ENCODE data around the gene SSNA1. TPM values are rescaled to one million over a fixed set of nuclear protein-coding genes. Genes with fewer than 3 reads are reported as not detected.

The SSNA1 gene
- total and polyA plus RNA-seq, 5 donors from 2014 or later: 54.3 to 150 (median 124) TPM

- Mint-ChIP-seq H3K4me1 (peaks cover 0 to 12% (median 6%) of the 10 kb centered on the region in 4 donors), H3K9me3 (no peaks in the 10 kb centered on the region), H3K4me3 (no peak overlapping the region), H3K27me3 (peaks cover 5% of the 10 kb centered on the region), H3K36me3 (no peaks in the 10 kb centered on the region), H3K27ac (peak overlapping the region in 2 of 3 donors; percentile 23 to 96)
- no peak for DNase-seq
- Histone ChIP-seq H3K36me3 (ENCODE audit: control insufficient read depth, insufficient read depth, low read length) (no peaks in the 10 kb centered on the region), H3K4me3 (ENCODE audit: low read depth, low read length) (no peak overlapping the region), H3K4me1 (ENCODE audit: control insufficient read depth, insufficient read depth, low read length, poor library complexity, severe bottlenecking) (peaks cover 12% of the 10 kb centered on the region), H3K9me3 (ENCODE audit: control insufficient read depth in 2 of 2, low read length in 2 of 2) (no peaks in the 10 kb centered on the region), H3K27ac (ENCODE audit: insufficient read depth, low read length, poor library complexity, severe bottlenecking) (no peak overlapping the region), H3K27me3 (ENCODE audit: control insufficient read depth, insufficient read depth, low read length) (no peaks in the 10 kb centered on the region)
- no peak for ATAC-seq (ENCODE audit: low read depth in 2 of 2)
These were observed 39.5 kb downstream of the SSNA1 start for GRCh38 chr9:137227853-137228505.

- peaks cover 0 to 8% (median 5%) of the 10 kb centered on the region in 4 donors for H3K4me1 Mint-ChIP-seq
- H3K9me3 Mint-ChIP-seq: no peaks in the 10 kb centered on the region
- no peak for DNase-seq
- no peak for ATAC-seq (ENCODE audit: low read depth in 2 of 2)
- H3K27ac Mint-ChIP-seq: no peak overlapping the region
- H3K36me3 Mint-ChIP-seq: no peaks in the 10 kb centered on the region
- no peaks in the 10 kb centered on the region for H3K27me3 ChIP-seq (ENCODE audit: control insufficient read depth, insufficient read depth, low read length)
- no peaks in the 10 kb centered on the region for H3K36me3 ChIP-seq (ENCODE audit: control insufficient read depth, insufficient read depth, low read length)
- no peaks in the 10 kb centered on the region for H3K9me3 ChIP-seq (ENCODE audit: control insufficient read depth in 2 of 2, low read length in 2 of 2)
- H3K4me3 Mint-ChIP-seq: no peak overlapping the region
- peaks cover 10% of the 10 kb centered on the region for H3K4me1 ChIP-seq (ENCODE audit: control insufficient read depth, insufficient read depth, low read length, poor library complexity, severe bottlenecking)
- peaks cover 5% of the 10 kb centered on the region for H3K27me3 Mint-ChIP-seq
- H3K27ac ChIP-seq (ENCODE audit: insufficient read depth, low read length, poor library complexity, severe bottlenecking): no peak overlapping the region
- H3K4me3 ChIP-seq (ENCODE audit: low read depth, low read length): no peak overlapping the region
These were observed 40.1 kb downstream of the SSNA1 start for GRCh38 chr9:137228506-137228967.

GRCh38 chr9:137228968-137229896, 40.8 kb downstream of the SSNA1 start:
- no peaks in the 10 kb centered on the region for H3K36me3 Mint-ChIP-seq
- H3K4me3 Mint-ChIP-seq: no peak overlapping the region

GRCh38 chr9:137229903-137230704, 41.6 kb downstream of the SSNA1 start:
- H3K4me3 Mint-ChIP-seq: no peak overlapping the region
- H3K4me1 Mint-ChIP-seq: peaks cover 0 to 6% (median 3%) of the 10 kb centered on the region in 4 donors
- Histone ChIP-seq H3K27ac (ENCODE audit: insufficient read depth, low read length, poor library complexity, severe bottlenecking) (no peak overlapping the region), H3K36me3 (ENCODE audit: control insufficient read depth, insufficient read depth, low read length) (no peaks in the 10 kb centered on the region), H3K4me3 (ENCODE audit: low read depth, low read length) (no peak overlapping the region), H3K9me3 (ENCODE audit: control insufficient read depth in 2 of 2, low read length in 2 of 2) (no peaks in the 10 kb centered on the region), H3K27me3 (ENCODE audit: control insufficient read depth, insufficient read depth, low read length) (no peaks in the 10 kb centered on the region), H3K4me1 (ENCODE audit: control insufficient read depth, insufficient read depth, low read length, poor library complexity, severe bottlenecking) (peaks cover 4% of the 10 kb centered on the region)
- no peaks in the 10 kb centered on the region for H3K9me3 Mint-ChIP-seq
- no peaks in the 10 kb centered on the region for H3K36me3 Mint-ChIP-seq
- ATAC-seq (ENCODE audit: low read depth in 2 of 2) (no peak), DNase-seq (no peak)
- peaks cover 5% of the 10 kb centered on the region for H3K27me3 Mint-ChIP-seq
- H3K27ac Mint-ChIP-seq: no peak overlapping the region

More at GRCh38 chr9:137228968-137229896, 40.8 kb downstream of the SSNA1 start:
- no peaks in the 10 kb centered on the region for H3K36me3 ChIP-seq (ENCODE audit: control insufficient read depth, insufficient read depth, low read length)
- Mint-ChIP-seq H3K27me3 (peaks cover 5% of the 10 kb centered on the region), H3K9me3 (no peaks in the 10 kb centered on the region), H3K27ac (no peak overlapping the region), H3K4me1 (peaks cover 0 to 6% (median 3%) of the 10 kb centered on the region in 4 donors)
- H3K9me3 ChIP-seq (ENCODE audit: control insufficient read depth in 2 of 2, low read length in 2 of 2): no peaks in the 10 kb centered on the region
- H3K4me3 ChIP-seq (ENCODE audit: low read depth, low read length): no peak overlapping the region
- no peak for DNase-seq
- H3K27me3 ChIP-seq (ENCODE audit: control insufficient read depth, insufficient read depth, low read length): no peaks in the 10 kb centered on the region
- peaks cover 4% of the 10 kb centered on the region for H3K4me1 ChIP-seq (ENCODE audit: control insufficient read depth, insufficient read depth, low read length, poor library complexity, severe bottlenecking)
- no peak overlapping the region for H3K27ac ChIP-seq (ENCODE audit: insufficient read depth, low read length, poor library complexity, severe bottlenecking)
- no peak for ATAC-seq (ENCODE audit: low read depth in 2 of 2)

GRCh38 chr9:137230705-137231371, 42.4 kb downstream of the SSNA1 start, which contains the start of gene SLC34A3:
TSS of gene SLC34A3 (plus strand) at chr9:137230901. CDS start at chr9:137231703, 802 bp downstream.
- Mint-ChIP-seq H3K36me3 (no peaks in the 10 kb centered on the region), H3K4me1 (peaks cover 0 to 6% (median 3%) of the 10 kb centered on the region in 4 donors), H3K27me3 (peaks cover 5% of the 10 kb centered on the region), H3K9me3 (no peaks in the 10 kb centered on the region), H3K27ac (no peak within 1 kb of the TSS), H3K4me3 (no peak within 1 kb of the TSS)
- no peak for DNase-seq
- Histone ChIP-seq H3K27ac (ENCODE audit: insufficient read depth, low read length, poor library complexity, severe bottlenecking) (no peak within 1 kb of the TSS), H3K4me1 (ENCODE audit: control insufficient read depth, insufficient read depth, low read length, poor library complexity, severe bottlenecking) (peaks cover 8% of the 10 kb centered on the region), H3K9me3 (ENCODE audit: control insufficient read depth in 2 of 2, low read length in 2 of 2) (no peaks in the 10 kb centered on the region), H3K4me3 (ENCODE audit: low read depth, low read length) (no peak within 1 kb of the TSS), H3K36me3 (ENCODE audit: control insufficient read depth, insufficient read depth, low read length) (no peaks in the 10 kb centered on the region), H3K27me3 (ENCODE audit: control insufficient read depth, insufficient read depth, low read length) (no peaks in the 10 kb centered on the region)
- no peak for ATAC-seq (ENCODE audit: low read depth in 2 of 2)

- no peaks in the 10 kb centered on the region for H3K36me3 ChIP-seq (ENCODE audit: control insufficient read depth, insufficient read depth, low read length)
- ATAC-seq (ENCODE audit: low read depth in 2 of 2) (no peak), DNase-seq (no peak)
- H3K27me3 ChIP-seq (ENCODE audit: control insufficient read depth, insufficient read depth, low read length): no peaks in the 10 kb centered on the region
- H3K4me3 ChIP-seq (ENCODE audit: low read depth, low read length): no peak overlapping the region
- Mint-ChIP-seq H3K27me3 (peaks cover 5% of the 10 kb centered on the region), H3K9me3 (no peaks in the 10 kb centered on the region), H3K36me3 (no peaks in the 10 kb centered on the region), H3K27ac (no peak overlapping the region), H3K4me3 (no peak overlapping the region), H3K4me1 (peaks cover 0 to 6% (median 3%) of the 10 kb centered on the region in 4 donors)
- H3K4me1 ChIP-seq (ENCODE audit: control insufficient read depth, insufficient read depth, low read length, poor library complexity, severe bottlenecking): peaks cover 15% of the 10 kb centered on the region
- H3K9me3 ChIP-seq (ENCODE audit: control insufficient read depth in 2 of 2, low read length in 2 of 2): no peaks in the 10 kb centered on the region
- H3K27ac ChIP-seq (ENCODE audit: insufficient read depth, low read length, poor library complexity, severe bottlenecking): no peak overlapping the region
These were observed 43.0 kb downstream of the SSNA1 start for GRCh38 chr9:137231372-137232039.

Data from CD4-positive, CD25-positive, alpha-beta regulatory T cell (primary cell).